Activated T-helper 1 cell treated with anti-CD3 and anti-CD28 coated beads, Interleukin-12 subunit alpha, Interleukin-12 subunit beta, Interleukin-2, Interleukin-4 antibody, amounts not matched to agents 30 ng/mL and 10 ng/mL and 1 ng/mL, durations not matched to agents 14 hours and 24 hours and 36 hours (primary cell): ENCODE data around the gene TLL2. TPM values are rescaled to one million over a fixed set of nuclear protein-coding genes. Genes with fewer than 3 reads are reported as not detected.

Experiments
- DNase-seq: peaks from one replicate; pipeline ENCODE4 v3.0.0; 2021; ENCODE audit warnings: low spot score
- H3K27ac Mint-ChIP-seq: one replicate; pipeline ENCODE4 v1.8.0; 2021; ENCODE audit warnings: mild to moderate bottlenecking, mixed read lengths
- H3K27me3 Mint-ChIP-seq: one replicate; pipeline ENCODE4 v1.8.0; 2022; ENCODE audit warnings: mild to moderate bottlenecking, moderate library complexity, mixed read lengths; ENCODE audit not compliant: insufficient read depth
- H3K36me3 Mint-ChIP-seq: one replicate; pipeline ENCODE4 v1.8.0; 2021; ENCODE audit warnings: low read depth, mixed read lengths
- H3K4me1 Mint-ChIP-seq: one replicate; pipeline ENCODE4 v1.8.0; 2021; ENCODE audit warnings: low read depth, mixed read lengths
- H3K4me3 Mint-ChIP-seq: one replicate; pipeline ENCODE4 v1.8.0; 2021; ENCODE audit warnings: mild to moderate bottlenecking, moderate library complexity, mixed read lengths
- H3K9me3 Mint-ChIP-seq: one replicate; pipeline ENCODE4 v1.8.0; 2021; ENCODE audit warnings: mixed read lengths
- intact Hi-C: fragments of 100-400 bp; cut with micrococcal nuclease; formaldehyde crosslinking; loops from one replicate; pipeline ENCODE4 v1.15.1; 2024
- total RNA-seq: library from RNA; stranded (reverse); gene quantifications from 2 replicates; pipeline ENCODE4 v1.2.3, GENCODE V29; 2022

Gene TLL2
- total RNA-seq, 1 donor from 2014 or later, result not detected

- no peak for DNase-seq
- Mint-ChIP-seq H3K36me3 (no peaks in the 10 kb centered on the region), H3K9me3 (no peaks in the 10 kb centered on the region), H3K4me3 (no peak overlapping the region), H3K27ac (no peak overlapping the region), H3K4me1 (no peaks in the 10 kb centered on the region), H3K27me3 (peaks cover 9% of the 10 kb centered on the region)
- intact Hi-C loops, result no loop called here
These were observed 93.3 kb downstream of the TLL2 start for GRCh38 chr10:96420228-96421009.

GRCh38 chr10:96419351-96419750 lies 94.4 kb downstream of the TLL2 start:
- H3K27me3 Mint-ChIP-seq, result peaks cover 7% of the 10 kb centered on the region
- no peaks in the 10 kb centered on the region for H3K36me3 Mint-ChIP-seq
- no peak overlapping the region for H3K27ac Mint-ChIP-seq

GRCh38 chr10:96418582-96418981 lies 95.1 kb downstream of the TLL2 start:
- DNase-seq, result no peak
- no peak overlapping the region for H3K27ac Mint-ChIP-seq
- H3K4me1 Mint-ChIP-seq, result no peaks in the 10 kb centered on the region
- no peak overlapping the region for H3K4me3 Mint-ChIP-seq
- intact Hi-C loops, result no loop called here
- H3K27me3 Mint-ChIP-seq, result peaks cover 3% of the 10 kb centered on the region
- no peaks in the 10 kb centered on the region for H3K9me3 Mint-ChIP-seq
- no peaks in the 10 kb centered on the region for H3K36me3 Mint-ChIP-seq

More at GRCh38 chr10:96419351-96419750, 94.4 kb downstream of the TLL2 start:
- H3K9me3 Mint-ChIP-seq, result no peaks in the 10 kb centered on the region
- no peak for DNase-seq
- no peak overlapping the region for H3K4me3 Mint-ChIP-seq
- intact Hi-C loops, result no loop called here
- H3K4me1 Mint-ChIP-seq, result no peaks in the 10 kb centered on the region

- Mint-ChIP-seq H3K36me3 (no peaks in the 10 kb centered on the region), H3K4me1 (no peaks in the 10 kb centered on the region), H3K27me3 (peaks cover 5% of the 10 kb centered on the region), H3K4me3 (no peak overlapping the region), H3K27ac (no peak overlapping the region), H3K9me3 (no peaks in the 10 kb centered on the region)
- intact Hi-C loops, result no loop called here
- DNase-seq, result no peak
These were observed 96.3 kb downstream of the TLL2 start for GRCh38 chr10:96417441-96417840.

GRCh38 chr10:96416643-96417042 lies 97.1 kb downstream of the TLL2 start:
- Mint-ChIP-seq H3K9me3 (no peaks in the 10 kb centered on the region), H3K27me3 (peaks cover 7% of the 10 kb centered on the region), H3K4me3 (no peak overlapping the region), H3K27ac (no peak overlapping the region), H3K36me3 (no peaks in the 10 kb centered on the region), H3K4me1 (no peaks in the 10 kb centered on the region)
- no peak for DNase-seq
- intact Hi-C loops, result no loop called here

GRCh38 chr10:96415891-96416554 lies 97.7 kb downstream of the TLL2 start:
- no peaks in the 10 kb centered on the region for H3K9me3 Mint-ChIP-seq
- no peak for DNase-seq
- no peak overlapping the region for H3K4me3 Mint-ChIP-seq
- no peak overlapping the region for H3K27ac Mint-ChIP-seq
- peaks cover 7% of the 10 kb centered on the region for H3K27me3 Mint-ChIP-seq
- H3K4me1 Mint-ChIP-seq, result no peaks in the 10 kb centered on the region
- intact Hi-C loops, result no loop called here
- H3K36me3 Mint-ChIP-seq, result no peaks in the 10 kb centered on the region

GRCh38 chr10:96415150-96415890 lies 98.4 kb downstream of the TLL2 start:
- Mint-ChIP-seq H3K4me3 (no peak overlapping the region), H3K36me3 (no peaks in the 10 kb centered on the region)
- intact Hi-C loops, result no loop called here

GRCh38 chr10:96414303-96414702 lies 99.4 kb downstream of the TLL2 start:
- Mint-ChIP-seq H3K36me3 (no peaks in the 10 kb centered on the region), H3K4me3 (no peak overlapping the region), H3K4me1 (no peaks in the 10 kb centered on the region), H3K27me3 (peaks cover 7% of the 10 kb centered on the region), H3K27ac (no peak overlapping the region), H3K9me3 (no peaks in the 10 kb centered on the region)
- intact Hi-C loops, result no loop called here
- no peak for DNase-seq

More at GRCh38 chr10:96415150-96415890, 98.4 kb downstream of the TLL2 start:
- H3K27me3 Mint-ChIP-seq, result peaks cover 7% of the 10 kb centered on the region
- DNase-seq, result no peak
- H3K9me3 Mint-ChIP-seq, result no peaks in the 10 kb centered on the region
- H3K27ac Mint-ChIP-seq, result no peak overlapping the region
- H3K4me1 Mint-ChIP-seq, result no peaks in the 10 kb centered on the region

- no peaks in the 10 kb centered on the region for H3K36me3 Mint-ChIP-seq
- no peak overlapping the region for H3K27ac Mint-ChIP-seq
- H3K4me1 Mint-ChIP-seq, result no peaks in the 10 kb centered on the region
- intact Hi-C loops, result no loop called here
- no peak for DNase-seq
- no peak overlapping the region for H3K4me3 Mint-ChIP-seq
- H3K27me3 Mint-ChIP-seq, result peaks cover 7% of the 10 kb centered on the region
- no peaks in the 10 kb centered on the region for H3K9me3 Mint-ChIP-seq
These were observed 100.5 kb downstream of the TLL2 start for GRCh38 chr10:96413151-96413787.

- Mint-ChIP-seq H3K4me3 (no peak overlapping the region), H3K27ac (no peak overlapping the region), H3K36me3 (no peaks in the 10 kb centered on the region), H3K4me1 (no peaks in the 10 kb centered on the region), H3K27me3 (peaks cover 7% of the 10 kb centered on the region), H3K9me3 (no peaks in the 10 kb centered on the region)
- intact Hi-C loops, result no loop called here
- DNase-seq, result no peak
These were observed 101.9 kb downstream of the TLL2 start for GRCh38 chr10:96411716-96412320.

GRCh38 chr10:96410296-96410695 lies 103.4 kb downstream of the TLL2 start:
- Mint-ChIP-seq H3K36me3 (no peaks in the 10 kb centered on the region), H3K27ac (no peak overlapping the region), H3K27me3 (peaks cover 7% of the 10 kb centered on the region), H3K9me3 (no peaks in the 10 kb centered on the region), H3K4me3 (no peak overlapping the region), H3K4me1 (no peaks in the 10 kb centered on the region)
- DNase-seq, result no peak
- intact Hi-C loops, result no loop called here

- intact Hi-C loops, result no loop called here
- Mint-ChIP-seq H3K4me3 (no peak overlapping the region), H3K4me1 (no peaks in the 10 kb centered on the region), H3K36me3 (no peaks in the 10 kb centered on the region), H3K27me3 (peaks cover 12% of the 10 kb centered on the region), H3K27ac (no peak overlapping the region), H3K9me3 (no peaks in the 10 kb centered on the region)
- DNase-seq, result no peak
These were observed 105.5 kb downstream of the TLL2 start for GRCh38 chr10:96408201-96408600.
